Ovary (tissue), 3 donors: Measurements from ENCODE around the gene ATP6V1G1.

Experiments used
- CTCF ChIP-seq, 3 donors: fragments of 450-650 bp in 2 of 3; fragments of 200-600 bp in 1 of 3; IDR thresholded peaks; one replicate each; pipeline versions ENCODE4 v1.5.1 to v1.8.0; 2016 to 2022; ENCODE audit warnings: antibody characterized with exemption in 3 of 3, mild to moderate bottlenecking in 1 of 3
- EP300 ChIP-seq: sonication (generic); formaldehyde crosslinking; IDR thresholded peaks from one replicate; pipeline ENCODE4 v1.6.1; 2017; ENCODE audit warnings: antibody characterized with exemption
- POLR2A ChIP-seq: fragments of 450-650 bp; IDR thresholded peaks from one replicate; pipeline ENCODE4 v1.6.1; 2017; ENCODE audit warnings: antibody characterized with exemption, mild to moderate bottlenecking, moderate library complexity
- donor health status: DM: no; HTN: no; CAD: no.

GRCh38 chr9:114634387-114634786 is 46.8 kb downstream of the ATP6V1G1 start:
- TF ChIP-seq CTCF (IDR thresholded peaks at IDR 0.05) (no peak), EP300 (no peak), POLR2A (no peak)
